ENCODE measurements around the gene XAB2.

The XAB2 gene

DNA sequence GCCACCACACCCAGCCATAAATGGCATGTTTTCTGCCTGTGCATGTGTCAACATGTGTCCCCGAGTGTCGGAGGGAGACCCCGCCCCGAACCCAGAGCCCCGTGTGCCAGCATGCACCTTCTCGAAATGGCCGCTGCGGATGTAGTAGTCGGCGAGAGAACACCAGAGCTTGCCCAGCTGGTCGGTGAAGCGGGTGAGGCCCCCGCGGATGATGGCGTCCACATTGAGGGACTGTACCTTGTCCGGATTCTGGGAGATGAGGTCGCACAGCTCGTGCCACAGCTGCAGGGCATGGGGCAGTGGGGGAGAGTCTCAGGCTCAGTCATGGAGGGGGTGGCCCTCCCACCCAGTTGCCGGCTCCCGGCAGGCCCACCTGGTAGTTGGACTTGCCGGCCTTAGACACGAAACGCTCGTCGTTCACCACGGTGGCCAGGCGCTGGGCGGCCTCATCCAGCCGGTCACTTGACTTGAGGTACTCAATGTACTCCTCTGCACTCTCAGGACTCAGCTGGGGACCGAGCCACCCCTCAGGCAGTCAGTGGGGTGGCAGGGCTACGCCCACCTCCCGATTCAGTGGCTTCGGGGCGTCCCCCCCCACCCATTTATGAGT, 3.5 kb downstream of the XAB2 start:
- TF ChIP-seq, protein P1, sequence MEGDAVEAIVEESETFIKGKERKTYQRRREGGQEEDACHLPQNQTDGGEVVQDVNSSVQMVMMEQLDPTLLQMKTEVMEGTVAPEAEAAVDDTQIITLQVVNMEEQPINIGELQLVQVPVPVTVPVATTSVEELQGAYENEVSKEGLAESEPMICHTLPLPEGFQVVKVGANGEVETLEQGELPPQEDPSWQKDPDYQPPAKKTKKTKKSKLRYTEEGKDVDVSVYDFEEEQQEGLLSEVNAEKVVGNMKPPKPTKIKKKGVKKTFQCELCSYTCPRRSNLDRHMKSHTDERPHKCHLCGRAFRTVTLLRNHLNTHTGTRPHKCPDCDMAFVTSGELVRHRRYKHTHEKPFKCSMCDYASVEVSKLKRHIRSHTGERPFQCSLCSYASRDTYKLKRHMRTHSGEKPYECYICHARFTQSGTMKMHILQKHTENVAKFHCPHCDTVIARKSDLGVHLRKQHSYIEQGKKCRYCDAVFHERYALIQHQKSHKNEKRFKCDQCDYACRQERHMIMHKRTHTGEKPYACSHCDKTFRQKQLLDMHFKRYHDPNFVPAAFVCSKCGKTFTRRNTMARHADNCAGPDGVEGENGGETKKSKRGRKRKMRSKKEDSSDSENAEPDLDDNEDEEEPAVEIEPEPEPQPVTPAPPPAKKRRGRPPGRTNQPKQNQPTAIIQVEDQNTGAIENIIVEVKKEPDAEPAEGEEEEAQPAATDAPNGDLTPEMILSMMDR (IDR thresholded peaks at IDR 0.05; ENCODE audit: low read depth, low read length), result no peak
- H3K4me3 ChIP-seq (ENCODE audit: low read depth, low read length), result no peak overlapping the region
- no peak for DNase-seq (ENCODE audit: low read depth, low spot score)
- in situ Hi-C loops (cut with HindIII; ENCODE audit: low sequenced_read_pairs), result no loop called here

DNA sequence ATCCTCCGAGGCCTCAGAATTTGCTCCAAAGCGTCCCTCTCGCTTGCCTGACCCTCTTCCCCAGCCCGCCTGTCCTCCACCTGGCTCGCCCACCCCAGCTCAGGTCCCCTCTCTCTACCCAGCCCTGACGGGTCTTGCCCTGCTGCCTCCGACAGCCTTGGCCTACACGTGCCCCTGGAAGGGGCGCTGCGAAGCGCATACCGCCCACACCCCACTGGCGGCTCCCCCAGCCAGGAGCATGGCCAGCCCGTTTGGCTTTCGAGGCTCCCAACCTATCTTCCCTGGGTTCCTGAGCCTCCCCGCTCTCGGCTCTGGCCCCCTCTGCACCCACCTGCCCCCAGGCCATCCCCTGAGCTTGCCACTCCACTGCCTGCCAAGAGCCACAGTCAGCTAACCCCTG, 4.5 kb downstream of the XAB2 start:
- DNase-seq (ENCODE audit: low read depth, low spot score), result no peak
- TF ChIP-seq, protein P1 (IDR thresholded peaks at IDR 0.05; ENCODE audit: low read depth, low read length), result no peak
- no peak overlapping the region for H3K4me3 ChIP-seq (ENCODE audit: low read depth, low read length)
- in situ Hi-C loops (cut with HindIII; ENCODE audit: low sequenced_read_pairs), result no loop called here

DNA sequence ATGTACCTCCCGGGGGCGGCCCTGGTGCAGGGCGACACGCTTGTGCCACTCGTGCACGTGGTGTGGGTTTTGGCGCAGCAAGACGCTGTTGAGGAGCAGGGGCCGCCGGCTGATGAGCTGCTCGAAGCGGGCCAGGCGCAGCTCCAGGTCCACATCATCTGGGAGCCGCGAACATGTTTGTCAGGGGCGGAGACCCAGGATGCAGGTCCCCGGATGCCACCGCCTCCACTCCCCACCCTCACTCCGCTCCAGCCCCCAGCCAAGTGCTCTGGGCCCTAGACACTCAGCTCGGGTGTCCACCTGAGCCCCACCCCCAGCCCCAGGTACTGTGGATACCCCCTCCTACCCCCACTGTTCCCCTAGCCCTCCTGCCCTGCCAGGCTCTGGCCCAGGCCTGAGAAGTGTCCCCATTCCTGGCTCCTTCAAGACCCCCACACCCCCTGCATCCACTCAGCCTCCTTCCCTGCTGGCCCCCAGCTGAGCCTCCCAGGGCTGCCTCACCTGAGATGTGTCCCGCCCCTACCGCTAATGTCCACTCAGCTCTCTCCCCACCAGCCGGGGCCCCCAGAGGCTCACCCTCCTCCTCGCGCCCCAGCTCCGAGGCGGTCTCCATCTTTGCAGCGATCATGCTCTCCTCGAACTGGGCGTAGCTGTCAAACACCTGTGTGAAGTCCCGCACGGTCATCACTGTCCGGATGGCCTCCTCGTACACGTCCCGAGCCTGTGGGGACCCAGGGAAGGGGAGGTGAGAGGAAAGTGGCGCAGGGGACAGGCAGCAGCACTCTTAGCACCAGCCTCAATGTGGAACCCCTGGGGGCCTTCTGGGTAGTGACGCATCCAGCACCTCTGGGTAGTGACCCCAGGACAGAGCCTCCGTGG, 5.4 kb downstream of the XAB2 start:
- in situ Hi-C loops (cut with HindIII; ENCODE audit: low sequenced_read_pairs), result no loop called here
- TF ChIP-seq, protein P1 (IDR thresholded peaks at IDR 0.05; ENCODE audit: low read depth, low read length), result no peak
- no peak for DNase-seq (ENCODE audit: low read depth, low spot score)
- no peak overlapping the region for H3K4me3 ChIP-seq (ENCODE audit: low read depth, low read length)

DNA sequence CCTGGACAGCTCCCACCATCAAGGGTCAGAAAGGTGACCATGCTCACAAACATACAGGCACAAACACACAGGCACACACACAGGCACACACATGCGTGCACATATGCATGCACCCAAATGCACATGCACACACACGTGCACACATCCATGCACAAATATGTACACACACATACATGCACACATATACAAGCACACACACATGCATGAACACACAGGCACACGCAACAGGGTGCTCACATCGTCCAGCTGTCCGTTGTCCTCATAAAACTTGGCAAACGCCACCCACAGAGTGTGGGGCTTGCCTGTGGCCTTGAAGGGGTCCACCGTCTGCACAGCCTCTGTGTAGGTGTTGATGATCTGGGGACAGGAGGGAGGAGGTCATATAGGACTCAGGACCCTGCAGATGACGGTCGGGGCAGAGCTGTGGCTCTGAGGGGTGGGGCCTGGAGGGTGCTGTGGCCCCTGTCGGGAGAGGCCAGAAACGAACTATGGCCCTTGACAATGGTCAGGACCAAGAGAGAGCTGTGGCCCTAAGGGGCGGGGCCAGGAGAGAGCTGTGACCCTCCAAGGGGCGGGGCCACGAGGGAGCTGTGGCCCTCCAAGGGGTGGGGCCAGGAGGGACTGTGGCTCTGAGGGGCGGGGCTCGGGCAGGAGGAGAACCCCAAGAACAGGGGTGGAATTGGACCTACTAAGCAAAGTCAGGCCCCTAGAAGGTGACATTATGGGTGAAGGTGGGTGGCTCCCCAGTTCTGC, 6.2 kb downstream of the XAB2 start:
- H3K4me3 ChIP-seq (ENCODE audit: low read depth, low read length), result no peak overlapping the region
- TF ChIP-seq, protein P1 (IDR thresholded peaks at IDR 0.05; ENCODE audit: low read depth, low read length), result no peak
- in situ Hi-C loops (cut with HindIII; ENCODE audit: low sequenced_read_pairs), result no loop called here
- no peak for DNase-seq (ENCODE audit: low read depth, low spot score)

DNA sequence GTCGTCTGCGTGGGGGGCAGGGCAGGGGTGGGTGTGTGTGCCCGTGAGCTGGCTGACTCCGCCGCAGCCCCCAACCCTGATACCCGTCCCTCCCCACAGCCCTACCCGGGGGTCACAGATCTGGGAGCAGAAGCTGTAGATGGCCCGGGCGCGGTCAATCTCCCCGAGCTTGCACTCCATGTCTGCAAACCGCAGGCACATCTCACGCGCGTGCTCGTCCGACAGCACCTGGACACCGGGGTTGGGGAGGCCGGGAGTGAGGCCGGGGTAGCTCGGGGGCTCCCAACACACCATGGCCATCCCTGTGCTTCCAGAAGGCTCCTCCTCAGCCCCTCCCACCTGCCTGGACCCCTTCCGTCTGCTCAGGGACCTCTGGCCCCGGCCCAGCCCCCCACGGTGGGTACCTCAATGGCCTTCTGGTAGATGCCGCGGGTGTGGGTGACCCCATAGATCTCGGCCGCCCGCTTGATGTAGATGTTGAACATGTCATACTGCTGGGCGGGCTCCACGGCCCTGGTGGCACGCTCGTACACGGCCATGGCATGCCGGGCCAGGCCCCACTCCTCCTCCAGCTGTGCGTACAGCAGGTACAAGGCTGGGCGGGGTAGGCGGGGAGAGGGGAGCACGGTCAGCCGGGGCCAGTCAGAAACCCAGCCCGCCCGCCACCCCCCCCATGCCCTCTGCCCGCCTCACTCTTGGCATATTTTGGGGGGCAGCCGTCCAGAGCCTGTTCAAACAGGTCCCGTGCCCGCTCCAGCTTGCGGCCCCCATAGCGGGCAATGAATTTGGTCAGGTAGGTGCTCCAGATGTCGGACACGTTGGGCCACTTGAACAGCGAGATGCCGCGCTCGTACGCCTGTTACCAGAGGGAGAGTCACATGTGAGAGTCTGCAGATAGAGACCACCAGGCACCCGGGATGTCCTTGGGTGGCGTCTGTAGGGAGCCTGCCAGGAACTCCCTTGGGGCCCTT, 8.6 kb downstream of the XAB2 start:
- DNase-seq (ENCODE audit: low read depth, low spot score), result no peak
- no peak overlapping the region for H3K4me3 ChIP-seq (ENCODE audit: low read depth, low read length)

More for the DNA sequence above, 8.6 kb downstream of the XAB2 start:
- TF ChIP-seq, protein P1 (IDR thresholded peaks at IDR 0.05; ENCODE audit: low read depth, low read length), result no peak
- in situ Hi-C loops (cut with HindIII; ENCODE audit: low sequenced_read_pairs), result no loop called here

Data from astrocyte of the spinal cord (primary cell).